T-helper 2 cell treated with Interferon-gamma antibody and Interleukin-4, amounts not matched to agents 5 μg/mL and 100 μg/mL, for 36 hours (primary cell): ENCODE data around the gene ANKRD11.
"Not testable (repeated sequence)": the region's sequence is repeated elsewhere in the genome, so short reads cannot be mapped to it uniquely, and the experiment has no call there.

ENCODE experiments used
- DNase-seq: peaks from one replicate; pipeline ENCODE4 v3.0.0; 2021; ENCODE audit warnings: low spot score
- H3K27ac Mint-ChIP-seq: one replicate; pipeline ENCODE4 v1.8.0; 2021; ENCODE audit warnings: mild to moderate bottlenecking, mixed read lengths
- H3K27me3 Mint-ChIP-seq: one replicate; pipeline ENCODE4 v1.8.0; 2021; ENCODE audit warnings: low read depth, mixed read lengths
- H3K36me3 Mint-ChIP-seq: one replicate; pipeline ENCODE4 v1.8.0; 2021; ENCODE audit warnings: low read depth, mixed read lengths
- H3K4me1 Mint-ChIP-seq: one replicate; pipeline ENCODE4 v1.8.0; 2021; ENCODE audit warnings: low read depth, mixed read lengths
- H3K4me3 Mint-ChIP-seq: one replicate; pipeline ENCODE4 v1.8.0; 2022; ENCODE audit warnings: mild to moderate bottlenecking, moderate library complexity, mixed read lengths
- H3K9me3 Mint-ChIP-seq: one replicate; pipeline ENCODE4 v1.8.0; 2021; ENCODE audit warnings: mixed read lengths

The ANKRD11 gene

GRCh38 chr16:89481356-89481955 is 8.9 kb downstream of the ANKRD11 start:
- H3K36me3 Mint-ChIP-seq: peaks cover 30% of the 10 kb centered on the region
- peak overlapping the region; percentile 7 for H3K4me3 Mint-ChIP-seq
- H3K27me3 Mint-ChIP-seq: no peaks in the 10 kb centered on the region
- H3K4me1 Mint-ChIP-seq: peaks cover 75% of the 10 kb centered on the region
- no peak overlapping the region for H3K27ac Mint-ChIP-seq
- no peak for DNase-seq
- H3K9me3 Mint-ChIP-seq: no peaks in the 10 kb centered on the region

- Mint-ChIP-seq H3K4me3 (peak overlapping the region; percentile 39), H3K27me3 (no peaks in the 10 kb centered on the region), H3K9me3 (no peaks in the 10 kb centered on the region), H3K27ac (peak overlapping the region; percentile 60), H3K36me3 (peaks cover 32% of the 10 kb centered on the region), H3K4me1 (peaks cover 72% of the 10 kb centered on the region)
- no peak for DNase-seq
Observed at GRCh38 chr16:89478576-89479221, 11.7 kb downstream of the ANKRD11 start.

- no peaks in the 10 kb centered on the region for H3K9me3 Mint-ChIP-seq
- peaks cover 28% of the 10 kb centered on the region for H3K36me3 Mint-ChIP-seq
- H3K27ac Mint-ChIP-seq: peak overlapping the region; percentile 9
- no peaks in the 10 kb centered on the region for H3K27me3 Mint-ChIP-seq
- peak overlapping the region; percentile 18 for H3K4me3 Mint-ChIP-seq
- peaks cover 73% of the 10 kb centered on the region for H3K4me1 Mint-ChIP-seq
- no peak for DNase-seq
Observed at GRCh38 chr16:89476811-89477261, 13.5 kb downstream of the ANKRD11 start.

- peak overlapping the region; percentile 18 for H3K4me3 Mint-ChIP-seq
- peaks cover 73% of the 10 kb centered on the region for H3K4me1 Mint-ChIP-seq
- peaks cover 24% of the 10 kb centered on the region for H3K36me3 Mint-ChIP-seq
- H3K9me3 Mint-ChIP-seq: no peaks in the 10 kb centered on the region
- no peaks in the 10 kb centered on the region for H3K27me3 Mint-ChIP-seq
- peak overlapping the region; percentile 9 for H3K27ac Mint-ChIP-seq
- no peak for DNase-seq
Observed at GRCh38 chr16:89476379-89476778, 14.0 kb downstream of the ANKRD11 start.

- H3K27ac Mint-ChIP-seq: peak overlapping the region; percentile 41
- no peak overlapping the region for H3K4me3 Mint-ChIP-seq
- peaks cover 21% of the 10 kb centered on the region for H3K36me3 Mint-ChIP-seq
- H3K27me3 Mint-ChIP-seq: no peaks in the 10 kb centered on the region
- peaks cover 70% of the 10 kb centered on the region for H3K4me1 Mint-ChIP-seq
- DNase-seq: no peak
- H3K9me3 Mint-ChIP-seq: no peaks in the 10 kb centered on the region
Observed at GRCh38 chr16:89475144-89475543, 15.2 kb downstream of the ANKRD11 start.

- no peak for DNase-seq
- Mint-ChIP-seq H3K9me3 (no peaks in the 10 kb centered on the region), H3K27ac (peak overlapping the region; percentile 67), H3K27me3 (no peaks in the 10 kb centered on the region), H3K4me3 (peak overlapping the region; percentile 63), H3K36me3 (peaks cover 23% of the 10 kb centered on the region), H3K4me1 (peaks cover 68% of the 10 kb centered on the region)
Observed at GRCh38 chr16:89473791-89474414, 16.5 kb downstream of the ANKRD11 start.

GRCh38 chr16:89473136-89473712 is 17.1 kb downstream of the ANKRD11 start:
- DNase-seq: no peak
- Mint-ChIP-seq H3K36me3 (peaks cover 24% of the 10 kb centered on the region), H3K9me3 (no peaks in the 10 kb centered on the region), H3K4me3 (peak overlapping the region; percentile 26), H3K27me3 (no peaks in the 10 kb centered on the region), H3K4me1 (peaks cover 62% of the 10 kb centered on the region), H3K27ac (peak overlapping the region; percentile 70)

GRCh38 chr16:89472711-89473075 is 17.7 kb downstream of the ANKRD11 start:
- Mint-ChIP-seq H3K36me3 (peaks cover 24% of the 10 kb centered on the region), H3K4me1 (peaks cover 61% of the 10 kb centered on the region), H3K9me3 (no peaks in the 10 kb centered on the region), H3K27me3 (no peaks in the 10 kb centered on the region), H3K27ac (peak overlapping the region; percentile 74), H3K4me3 (peak overlapping the region; percentile 26)
- no peak for DNase-seq

- Mint-ChIP-seq H3K27ac (peak overlapping the region; percentile 31), H3K36me3 (peaks cover 8% of the 10 kb centered on the region), H3K27me3 (no peaks in the 10 kb centered on the region), H3K9me3 (no peaks in the 10 kb centered on the region), H3K4me3 (no peak overlapping the region), H3K4me1 (peaks cover 34% of the 10 kb centered on the region)
- DNase-seq: no peak
Observed at GRCh38 chr16:89467382-89467781, 23.0 kb downstream of the ANKRD11 start.

GRCh38 chr16:89466920-89467319 is 23.4 kb downstream of the ANKRD11 start:
- no peak for DNase-seq
- H3K4me1 Mint-ChIP-seq: peaks cover 29% of the 10 kb centered on the region
- no peak overlapping the region for H3K27ac Mint-ChIP-seq
- H3K27me3 Mint-ChIP-seq: no peaks in the 10 kb centered on the region
- H3K4me3 Mint-ChIP-seq: no peak overlapping the region
- H3K9me3 Mint-ChIP-seq: no peaks in the 10 kb centered on the region
- H3K36me3 Mint-ChIP-seq: peaks cover 5% of the 10 kb centered on the region

GRCh38 chr16:89463312-89463711 is 27.0 kb downstream of the ANKRD11 start:
- H3K36me3 Mint-ChIP-seq: peaks cover 13% of the 10 kb centered on the region
- not testable (repeated sequence) for H3K27ac Mint-ChIP-seq, DNase-seq, H3K9me3 Mint-ChIP-seq, H3K27me3 Mint-ChIP-seq, H3K4me3 Mint-ChIP-seq
- H3K4me1 Mint-ChIP-seq: peaks cover 31% of the 10 kb centered on the region

GRCh38 chr16:89462639-89463038 is 27.7 kb downstream of the ANKRD11 start:
- Mint-ChIP-seq H3K4me1 (peaks cover 28% of the 10 kb centered on the region), H3K36me3 (peaks cover 14% of the 10 kb centered on the region)
- not testable (repeated sequence) for DNase-seq, H3K4me3 Mint-ChIP-seq, H3K27me3 Mint-ChIP-seq, H3K27ac Mint-ChIP-seq, H3K9me3 Mint-ChIP-seq

GRCh38 chr16:89461890-89462289 is 28.5 kb downstream of the ANKRD11 start:
- not testable (repeated sequence) for H3K9me3 Mint-ChIP-seq, H3K27me3 Mint-ChIP-seq, DNase-seq, H3K4me3 Mint-ChIP-seq
- Mint-ChIP-seq H3K36me3 (peaks cover 16% of the 10 kb centered on the region), H3K4me1 (peaks cover 25% of the 10 kb centered on the region), H3K27ac (peak overlapping the region; percentile 2)

GRCh38 chr16:89460556-89460955 is 29.8 kb downstream of the ANKRD11 start:
- Mint-ChIP-seq H3K4me3 (no peak overlapping the region), H3K27me3 (no peaks in the 10 kb centered on the region), H3K4me1 (peaks cover 32% of the 10 kb centered on the region), H3K36me3 (peaks cover 22% of the 10 kb centered on the region), H3K9me3 (no peaks in the 10 kb centered on the region), H3K27ac (peak overlapping the region; percentile 3)
- no peak for DNase-seq
